GM12874 (cell line): ENCODE measurements around the gene MYL6.

ENCODE experiments used
- TF ChIP-seq, protein P1 (sequence below): IDR thresholded peaks from 2 replicates; pipeline ENCODE4 v1.5.1; 2011; ENCODE audit warnings: low read depth, mild to moderate bottlenecking, control low read depth, low read length, moderate library complexity; ENCODE audit not compliant: insufficient read depth

The MYL6 gene

DNA sequence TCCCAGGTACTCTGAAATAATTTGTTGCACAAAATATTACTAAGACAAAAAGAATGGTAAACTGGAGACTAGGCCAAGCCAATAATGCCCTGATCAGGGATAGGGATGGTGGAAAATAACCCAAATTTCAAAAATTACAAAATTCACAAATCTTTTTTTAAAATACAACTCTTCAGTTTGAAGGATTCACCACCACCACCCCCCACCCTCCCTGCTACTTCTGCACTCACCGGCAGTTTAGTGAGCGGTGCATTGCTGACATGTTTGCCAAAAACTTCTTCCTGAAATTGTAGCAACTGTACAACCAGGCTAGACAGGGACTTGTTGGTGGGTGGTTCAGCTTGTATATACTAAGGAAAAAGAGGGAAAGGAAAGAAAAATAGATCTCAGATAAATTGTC, 28.8 kb downstream of the MYL6 start:
- TF ChIP-seq, protein P1, sequence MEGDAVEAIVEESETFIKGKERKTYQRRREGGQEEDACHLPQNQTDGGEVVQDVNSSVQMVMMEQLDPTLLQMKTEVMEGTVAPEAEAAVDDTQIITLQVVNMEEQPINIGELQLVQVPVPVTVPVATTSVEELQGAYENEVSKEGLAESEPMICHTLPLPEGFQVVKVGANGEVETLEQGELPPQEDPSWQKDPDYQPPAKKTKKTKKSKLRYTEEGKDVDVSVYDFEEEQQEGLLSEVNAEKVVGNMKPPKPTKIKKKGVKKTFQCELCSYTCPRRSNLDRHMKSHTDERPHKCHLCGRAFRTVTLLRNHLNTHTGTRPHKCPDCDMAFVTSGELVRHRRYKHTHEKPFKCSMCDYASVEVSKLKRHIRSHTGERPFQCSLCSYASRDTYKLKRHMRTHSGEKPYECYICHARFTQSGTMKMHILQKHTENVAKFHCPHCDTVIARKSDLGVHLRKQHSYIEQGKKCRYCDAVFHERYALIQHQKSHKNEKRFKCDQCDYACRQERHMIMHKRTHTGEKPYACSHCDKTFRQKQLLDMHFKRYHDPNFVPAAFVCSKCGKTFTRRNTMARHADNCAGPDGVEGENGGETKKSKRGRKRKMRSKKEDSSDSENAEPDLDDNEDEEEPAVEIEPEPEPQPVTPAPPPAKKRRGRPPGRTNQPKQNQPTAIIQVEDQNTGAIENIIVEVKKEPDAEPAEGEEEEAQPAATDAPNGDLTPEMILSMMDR: no peak

DNA sequence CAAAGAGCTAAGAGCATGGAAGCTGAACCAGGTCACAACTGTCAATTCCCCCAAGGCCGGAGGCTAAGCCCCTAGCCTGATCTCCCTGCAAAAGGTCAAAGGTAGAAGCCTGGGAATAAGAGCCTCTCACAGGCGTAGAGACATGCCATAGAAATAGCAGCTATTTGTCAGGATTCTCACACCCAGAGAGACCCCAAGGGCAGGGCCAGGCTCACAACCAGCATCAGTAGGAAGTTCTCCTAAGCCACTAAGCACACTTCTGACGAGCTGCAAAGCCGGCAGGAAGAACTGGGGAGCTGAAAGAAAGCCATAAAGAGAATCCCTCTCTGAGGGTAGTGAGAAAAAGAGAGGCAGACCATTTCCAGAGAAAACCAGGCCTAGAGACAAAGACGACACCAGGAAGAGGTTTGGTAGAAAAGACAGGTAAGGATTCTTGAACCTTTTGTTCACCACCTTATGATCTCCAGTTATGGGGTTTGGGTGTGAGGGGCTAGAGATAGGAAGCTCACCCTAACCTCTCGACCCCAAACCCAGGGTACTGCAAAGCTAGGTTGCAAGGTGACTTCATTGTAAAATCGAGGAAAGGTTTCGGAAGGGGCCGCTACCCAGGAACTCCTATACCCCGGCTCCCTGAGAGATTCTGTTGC, 30.1 kb downstream of the MYL6 start:
- TF ChIP-seq, protein P1: no peak

GRCh38 chr12:56188778-56189098, 30.6 kb downstream of the MYL6 start:
- TF ChIP-seq, protein P1: no peak

- TF ChIP-seq, protein P1: peak; percentile 87
Observed at GRCh38 chr12:56189099-56189917, 31.1 kb downstream of the MYL6 start, which contains the start of gene SMARCC2. SMARCC2 (minus strand) TSS chr12:56189483; CDS start chr12:56189461, 22 bp downstream.

DNA sequence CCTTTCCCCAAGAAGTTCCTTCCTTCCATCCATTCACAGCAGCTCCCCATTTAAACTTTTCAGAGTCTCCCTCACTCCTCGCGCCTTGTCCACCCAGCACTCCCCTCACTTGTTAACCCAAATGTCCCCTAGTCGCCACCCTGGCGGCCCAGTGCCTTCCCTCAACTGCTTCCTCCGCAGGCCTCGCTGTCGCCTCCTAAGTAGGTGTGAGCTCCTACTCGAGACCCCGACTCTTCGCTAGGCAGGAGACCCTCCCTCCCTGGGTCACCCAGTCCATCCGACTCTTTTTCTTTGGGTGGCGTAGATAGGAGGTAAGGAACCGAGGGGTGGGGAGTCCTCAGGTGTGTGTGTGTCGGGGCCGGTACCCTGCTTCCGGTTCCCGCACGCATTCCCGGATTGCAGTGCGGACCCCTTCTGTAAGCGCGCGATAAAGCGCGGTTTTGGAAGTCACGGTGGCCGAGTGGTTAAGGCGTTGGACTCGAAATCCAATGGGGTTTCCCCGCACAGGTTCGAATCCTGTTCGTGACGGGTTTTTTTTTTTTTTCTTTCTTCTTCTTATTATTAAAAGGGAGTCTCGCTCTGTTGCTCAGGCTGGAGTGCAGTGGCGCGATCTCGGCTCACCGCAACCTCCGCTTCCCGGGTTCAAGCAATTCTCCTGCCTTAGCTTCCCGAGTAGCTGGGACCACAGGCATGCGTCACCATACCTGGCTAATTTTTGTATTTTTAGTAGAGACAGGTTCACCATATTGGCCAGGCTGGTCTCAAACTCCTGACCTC, 31.9 kb downstream of the MYL6 start:
- TF ChIP-seq, protein P1: no peak

DNA sequence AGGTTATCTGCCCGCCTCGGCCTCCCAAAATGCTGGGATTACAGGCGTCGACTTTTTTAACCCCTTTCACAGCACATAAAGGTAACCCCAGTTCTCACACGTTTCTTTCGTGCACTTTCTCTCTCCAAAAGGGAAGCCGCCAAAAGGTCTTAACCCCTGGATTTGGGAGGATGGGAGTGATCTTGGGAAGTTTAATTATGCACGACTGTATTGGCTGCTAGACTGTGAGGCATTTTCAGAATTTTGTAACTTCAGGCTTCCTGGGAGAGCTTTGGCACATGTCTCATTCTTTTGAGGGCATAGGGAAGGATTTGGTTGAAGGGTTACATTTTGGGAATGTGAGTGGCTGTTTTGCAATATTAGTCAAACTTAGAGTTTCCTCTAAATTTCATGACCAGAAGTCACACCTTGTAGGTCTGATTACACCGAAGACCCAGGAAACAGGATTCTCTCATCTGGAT, 32.6 kb downstream of the MYL6 start:
- TF ChIP-seq, protein P1: no peak

DNA sequence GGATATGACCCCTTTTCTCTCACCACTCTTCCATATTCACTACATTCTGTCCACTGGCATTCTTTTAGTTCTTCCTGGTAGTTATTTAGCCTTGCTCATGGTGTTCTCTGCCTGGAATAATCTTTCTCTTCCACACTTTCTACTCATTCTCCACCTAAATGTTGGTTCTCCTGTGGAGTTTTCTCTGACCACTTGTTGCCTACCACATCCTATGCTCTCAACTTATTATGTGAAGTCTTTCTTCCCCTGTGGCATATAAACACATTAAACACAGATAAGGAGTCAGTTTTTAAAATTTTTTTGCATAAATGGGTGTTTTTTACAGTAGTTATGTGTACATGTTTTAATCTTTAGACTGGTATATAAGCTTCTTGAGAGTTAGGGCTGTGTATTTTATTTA, 34.4 kb downstream of the MYL6 start:
- TF ChIP-seq, protein P1: no peak
